ENCODE results near the gene KANSL1L. TPM values are rescaled to one million over a fixed set of nuclear protein-coding genes. Genes with fewer than 3 reads are reported as not detected.

The KANSL1L gene
- 0.24 to 0.99 TPM (median 0.56 TPM) in 5 replicates for total RNA-seq (2022; extraction: Qiagen RNA extraction; ENCODE audit: low read depth)

GRCh38 chr2:210171309-210172218 is at the start of gene KANSL1L:
TSS of gene KANSL1L (minus strand) at chr2:210171409. CDS start at chr2:210154582, 16,827 bp downstream.

DNA sequence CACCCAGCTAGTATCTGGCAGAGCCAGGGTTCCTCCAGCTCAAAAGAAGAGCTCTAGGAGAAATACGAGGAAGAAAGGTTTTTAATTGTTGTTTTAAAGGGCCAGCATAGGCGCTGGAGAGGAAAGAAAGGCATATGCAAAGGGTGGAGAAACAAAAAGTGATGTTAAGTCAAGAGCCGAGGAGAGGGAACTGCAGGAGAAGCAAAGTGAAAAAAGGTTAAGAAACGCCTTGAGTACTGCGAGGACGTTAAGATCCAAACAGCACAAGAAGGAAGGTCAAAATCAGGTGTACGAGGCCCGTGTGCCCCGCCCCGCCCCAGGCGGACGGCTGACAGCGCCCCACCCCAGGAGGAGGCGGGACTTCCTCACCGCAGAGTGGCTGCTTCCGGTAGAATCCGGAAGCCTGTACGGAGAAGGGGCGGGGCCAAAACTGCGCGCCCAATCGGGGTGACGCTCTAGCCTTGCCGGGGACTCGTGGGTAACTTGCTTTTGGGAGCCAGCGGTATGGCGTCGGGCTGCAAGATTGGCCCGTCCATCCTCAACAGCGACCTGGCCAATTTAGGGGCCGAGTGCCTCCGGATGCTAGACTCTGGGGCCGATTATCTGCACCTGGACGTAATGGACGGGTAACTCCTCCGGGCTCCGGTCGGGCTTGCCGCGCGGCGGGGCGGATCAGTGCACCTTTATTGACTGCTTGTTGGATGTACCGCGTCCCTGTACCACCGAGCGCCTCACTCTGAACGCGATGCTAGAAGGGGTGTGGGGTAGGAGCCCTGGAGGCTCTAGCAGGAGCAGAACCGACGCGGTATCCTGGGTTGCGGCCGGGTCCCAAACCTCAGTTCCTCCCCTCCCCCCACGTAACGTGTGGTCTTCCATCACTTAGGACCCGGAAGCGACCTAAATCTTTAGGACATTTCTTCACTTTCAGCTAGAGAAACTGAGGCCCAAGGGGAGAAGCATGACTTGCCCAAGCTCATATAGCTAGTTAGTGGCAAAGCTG is 168.8 kb downstream of the KANSL1L start, which contains the start of gene RPE:
Gene RPE, plus strand, starts transcription at position 481 of the 1,000 bp plus-strand sequence. Its CDS starts 24 bp downstream, at position 505.

Other genes starting within 250 kb of the KANSL1L start
- 58.9 to 69.4 TPM (median 68.0 TPM) in 5 replicates for gene RPE, start 168.8 kb downstream of the KANSL1L start, total RNA-seq (2022; extraction: Qiagen RNA extraction; ENCODE audit: low read depth)
- gene ACADL, start 54.0 kb upstream of the KANSL1L start, total RNA-seq (2022; extraction: Qiagen RNA extraction; ENCODE audit: low read depth) = 0.03 to 0.14 TPM (median 0.08 TPM) in 3 of 5 replicates, not detected in the others
- gene MYL1, start 143.8 kb upstream of the KANSL1L start, total RNA-seq (2022; extraction: Qiagen RNA extraction; ENCODE audit: low read depth) = not detected in 5 replicates